SIG-M5 (cell line): ENCODE data around the gene DENND1A.

ENCODE experiments used
- DNase-seq: peaks from one replicate; lab custom pipeline; 2025; lab: John Stamatoyannopoulos, UW

Gene DENND1A

GRCh38 chr9:123390337-123391135 lies 539.4 kb downstream of the DENND1A start:
- DNase-seq, result no peak

- DNase-seq, result no peak
Observed at GRCh38 chr9:123389698-123390097, 540.2 kb downstream of the DENND1A start.

DNA sequence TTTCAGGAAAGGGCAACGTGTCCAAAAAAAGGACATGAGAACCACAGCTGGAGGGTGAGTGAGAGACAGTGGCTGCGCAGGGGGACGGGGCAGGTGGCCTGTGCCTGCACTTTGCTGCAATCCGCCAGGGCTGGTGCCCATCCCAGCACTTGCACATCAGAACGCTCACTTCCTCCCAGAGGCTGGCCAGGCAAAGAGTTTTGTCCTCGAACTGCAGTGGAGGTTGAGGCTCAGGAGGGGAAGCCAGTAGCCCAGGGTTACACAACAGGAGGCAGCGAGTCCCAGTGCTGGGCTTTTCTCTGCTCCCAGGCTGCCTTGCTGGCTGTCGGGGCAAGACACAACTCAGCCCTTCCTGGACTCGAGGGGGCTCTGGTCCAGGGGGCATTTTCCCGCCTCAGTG lies 540.9 kb downstream of the DENND1A start:
- DNase-seq, result no peak

- no peak for DNase-seq
Observed at GRCh38 chr9:123387686-123388085, 542.2 kb downstream of the DENND1A start.

- no peak for DNase-seq
Observed at GRCh38 chr9:123383512-123384170, 546.3 kb downstream of the DENND1A start.

- DNase-seq, result no peak
Observed at GRCh38 chr9:123382653-123383511, 547.0 kb downstream of the DENND1A start.

DNA sequence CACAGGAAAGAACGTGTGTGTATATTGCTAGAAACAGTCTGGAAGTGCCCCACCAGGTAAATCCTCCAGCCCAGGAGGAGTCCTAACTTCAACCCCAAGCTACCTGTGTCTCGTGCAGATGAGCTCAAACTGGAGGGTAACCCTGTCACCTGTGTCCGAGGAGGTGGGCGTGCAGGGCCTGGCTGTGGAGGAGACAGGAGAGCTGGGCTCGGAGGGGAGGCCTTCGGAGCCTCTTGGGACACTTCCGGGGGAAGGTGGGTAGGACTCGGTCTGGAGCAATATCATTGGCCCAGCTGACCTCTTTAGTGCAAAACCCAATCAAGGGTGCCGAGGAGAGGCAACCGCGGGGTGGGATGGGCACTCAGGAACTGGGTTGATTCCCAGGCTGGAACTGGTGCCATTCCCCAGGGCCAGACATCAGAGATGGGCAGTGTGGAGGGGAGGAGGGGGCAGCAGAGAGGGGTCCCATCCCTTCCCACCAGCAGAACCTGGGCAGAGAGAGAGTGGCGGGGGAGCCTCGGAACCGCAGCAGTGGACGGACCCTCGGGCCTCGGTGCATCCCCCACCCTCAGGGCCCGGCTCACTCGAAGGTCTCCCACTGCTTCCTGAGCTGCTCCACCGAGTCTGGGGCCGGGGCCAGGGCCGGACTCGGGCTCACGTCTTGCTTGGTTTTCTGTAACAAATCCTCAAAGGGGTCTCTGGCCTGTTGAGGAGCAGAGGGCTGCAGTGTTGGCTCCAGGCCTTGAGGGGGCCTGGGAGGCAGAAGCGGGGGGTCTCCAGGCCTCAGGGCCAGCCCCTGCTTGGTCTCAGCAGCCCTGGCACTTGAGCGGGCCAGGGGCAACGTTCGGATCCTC lies 548.8 kb downstream of the DENND1A start:
- DNase-seq, result no peak

DNA sequence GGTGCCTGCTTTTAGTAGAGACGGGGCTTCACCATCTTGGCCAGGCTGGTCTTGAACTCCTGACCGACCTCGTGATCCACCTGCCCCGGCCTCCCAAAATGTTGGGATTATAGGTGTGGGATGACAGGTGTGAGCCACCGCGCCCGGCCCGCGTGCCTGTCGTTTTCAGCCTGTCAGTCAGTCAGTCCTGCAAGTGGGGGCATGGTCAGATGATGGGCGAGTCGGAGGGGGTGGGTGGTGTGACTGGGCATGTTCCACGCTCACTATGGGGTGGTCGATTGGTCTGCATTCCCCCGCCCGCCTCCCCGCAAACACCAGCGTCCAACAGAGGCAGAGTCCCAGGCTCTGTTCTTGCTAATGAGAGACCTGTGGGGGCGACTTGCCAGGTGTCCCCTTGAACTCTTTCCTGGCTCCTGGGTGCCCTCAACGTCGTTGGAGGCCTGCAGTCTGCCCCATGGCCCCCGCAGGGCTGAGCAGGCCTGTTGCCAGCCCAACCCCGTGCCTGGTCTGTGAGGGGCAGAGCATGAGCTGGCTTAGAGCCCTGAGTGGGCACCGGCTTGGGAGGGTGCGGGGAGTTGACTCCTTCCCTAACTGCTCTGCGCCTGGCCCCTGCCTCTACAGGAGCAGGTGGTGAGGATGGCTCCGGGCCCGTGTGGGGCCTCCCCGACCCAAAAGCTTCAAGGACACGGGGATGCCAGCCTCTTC lies 550.8 kb downstream of the DENND1A start:
- no peak for DNase-seq

- no peak for DNase-seq
Observed at GRCh38 chr9:123378025-123378424, 551.9 kb downstream of the DENND1A start.

- no peak for DNase-seq
Observed at GRCh38 chr9:123377211-123377971, 552.5 kb downstream of the DENND1A start.

DNA sequence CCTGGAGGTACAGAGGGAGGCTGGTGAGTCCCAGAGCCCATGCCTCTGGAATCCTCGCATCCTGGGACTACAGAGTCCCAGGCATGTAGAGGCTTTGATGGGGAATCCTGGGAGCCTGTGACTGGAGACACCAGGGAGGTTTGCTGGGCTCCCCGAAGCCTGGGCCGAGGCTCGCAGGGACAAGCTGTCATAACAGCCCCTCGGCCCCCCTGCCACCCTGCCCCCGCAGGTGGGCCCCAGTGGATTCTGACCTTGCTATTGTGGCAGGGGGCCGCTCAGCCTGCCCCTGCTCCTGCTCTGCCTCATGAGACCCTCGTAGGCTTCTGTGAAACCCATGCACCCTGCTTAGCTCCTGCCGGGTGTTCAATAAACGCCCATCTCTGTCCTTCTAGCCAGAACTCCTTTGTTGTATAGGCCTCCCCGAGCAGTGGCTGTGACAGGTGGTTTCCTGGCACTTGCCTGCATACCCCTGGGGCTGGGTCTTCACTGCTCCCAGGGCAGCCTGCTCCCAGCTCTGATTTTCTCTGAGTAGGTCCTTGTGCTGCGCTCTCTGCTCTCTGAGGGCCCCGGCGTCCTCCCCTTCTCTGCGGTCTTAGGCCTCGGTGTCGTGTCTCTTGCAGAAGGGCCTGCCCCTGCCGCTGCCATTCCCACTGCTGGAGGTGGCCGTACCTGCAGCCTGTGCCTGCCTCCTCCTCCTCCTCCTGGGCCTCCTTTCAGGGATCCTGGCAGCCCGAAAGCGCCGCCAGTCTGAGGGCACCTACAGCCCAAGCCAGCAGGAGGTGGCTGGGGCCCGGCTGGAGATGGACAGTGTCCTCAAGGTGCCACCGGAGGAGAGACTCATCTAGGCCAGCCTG lies 553.5 kb downstream of the DENND1A start:
- no peak for DNase-seq

GRCh38 chr9:123375469-123376132 lies 554.3 kb downstream of the DENND1A start:
- no peak for DNase-seq

DNA sequence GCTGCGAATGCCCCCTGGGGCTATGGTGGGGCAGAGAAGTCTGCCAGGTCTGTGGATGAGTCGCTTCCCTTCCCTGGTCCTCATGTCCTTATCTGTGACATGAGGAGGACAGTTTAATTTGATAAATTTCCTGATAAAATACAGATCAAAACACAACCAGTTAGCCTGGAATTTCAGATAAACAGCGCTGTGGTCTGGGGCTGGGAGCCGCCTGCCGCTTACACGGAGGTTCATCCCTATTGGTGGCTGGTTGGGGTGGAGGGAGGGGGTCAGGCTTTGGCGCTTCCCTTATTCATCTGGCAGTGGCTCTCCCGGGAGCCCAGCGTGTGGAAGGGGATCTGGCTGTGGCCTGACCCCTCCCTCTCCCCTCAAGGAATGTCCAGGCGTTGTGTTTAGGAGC lies 556.0 kb downstream of the DENND1A start:
- DNase-seq, result no peak

GRCh38 chr9:123373447-123373923 lies 556.4 kb downstream of the DENND1A start:
- no peak for DNase-seq

- no peak for DNase-seq
Observed at GRCh38 chr9:123372766-123373446, 557.0 kb downstream of the DENND1A start.

- no peak for DNase-seq
Observed at GRCh38 chr9:123371805-123372590, 557.9 kb downstream of the DENND1A start.

DNA sequence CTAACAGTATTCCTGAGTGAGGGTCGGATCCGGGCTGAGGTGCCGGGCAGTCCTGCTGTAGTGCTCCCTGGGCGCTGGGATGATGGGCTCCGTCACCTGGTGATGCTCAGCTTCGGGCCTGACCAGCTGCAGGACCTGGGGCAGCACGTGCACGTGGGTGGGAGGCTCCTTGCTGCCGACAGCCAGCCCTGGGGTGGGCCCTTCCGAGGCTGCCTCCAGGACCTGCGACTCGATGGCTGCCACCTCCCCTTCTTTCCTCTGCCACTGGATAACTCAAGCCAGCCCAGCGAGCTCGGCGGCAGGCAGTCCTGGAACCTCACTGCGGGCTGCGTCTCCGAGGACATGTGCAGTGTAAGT lies 558.7 kb downstream of the DENND1A start:
- no peak for DNase-seq
